K562 (cell line): ENCODE measurements around the gene PRR7. TPM values are rescaled to one million over a fixed set of nuclear protein-coding genes. Genes with fewer than 3 reads are reported as not detected.

Source experiments
- ARID3A ChIP-seq: IDR thresholded peaks from 2 replicates; pipeline ENCODE4 v1.6.1; 2012; ENCODE audit warnings: low read depth, low read length, improper control_type of control experiment, borderline replicate concordance
- ARID3B ChIP-seq: fragments of 250-450 bp; sonication (Bioruptor Pico); IDR thresholded peaks from 2 replicates; pipeline ENCODE4 v1.4.0; 2020; ENCODE audit warnings: borderline replicate concordance
- BMI1 ChIP-seq: fragments of 150-350 bp; IDR thresholded peaks from 2 replicates; pipeline ENCODE4 v1.6.1; 2014; ENCODE audit warnings: low read length
- CAMTA2 ChIP-seq: fragments of 250-450 bp; sonication (Bioruptor Pico); conservative IDR thresholded peaks from 2 replicates; pipeline ENCODE4 v1.5.1; 2022
- FOXA3 ChIP-seq, 2 experiments: fragments of 450-650 bp in 1 of 2; sonication (generic) in 1 of 2; formaldehyde crosslinking; IDR thresholded peaks in 1 of 2; conservative IDR thresholded peaks in 1 of 2; 2 replicates each; pipeline versions ENCODE4 v1.4.0 to v1.8.0; 2020 to 2022; ENCODE audit warnings: mild to moderate bottlenecking in 2 of 2, missing genetic modification reagents in 1 of 2
- GTF2A2 ChIP-seq: IDR thresholded peaks from 2 replicates; pipeline ENCODE4 v1.6.1; 2016; ENCODE audit warnings: mild to moderate bottlenecking, missing genetic modification characterization, missing compliant biosample characterization
- HDAC1 ChIP-seq, 2 experiments: fragments of 450-650 bp; IDR thresholded peaks; 2 replicates each; pipeline ENCODE4 v1.6.1; 2016 to 2017; ENCODE audit warnings: inconsistent platforms in 1 of 2, mild to moderate bottlenecking in 1 of 2, moderate library complexity in 1 of 2
- IRF2 ChIP-seq: sonication (generic); formaldehyde crosslinking; IDR thresholded peaks from 2 replicates; pipeline ENCODE4 v1.8.1; 2022; ENCODE audit warnings: mild to moderate bottlenecking, missing genetic modification reagents
- KDM5B ChIP-seq: fragments of 200-600 bp; sonication (generic); IDR thresholded peaks from 2 replicates; pipeline ENCODE4 v1.6.1; 2012; ENCODE audit warnings: low read depth, mild to moderate bottlenecking, moderate library complexity, low read length, control low read depth, inconsistent platforms; ENCODE audit not compliant: insufficient replicate concordance
- MITF ChIP-seq: IDR thresholded peaks from 2 replicates; pipeline ENCODE4 v1.6.1; 2014; ENCODE audit warnings: antibody characterized with exemption
- MXI1 ChIP-seq: IDR thresholded peaks from 2 replicates; pipeline ENCODE4 v1.6.1; 2011; ENCODE audit warnings: low read depth, mild to moderate bottlenecking, improper control_type of control experiment, low read length
- NCOA4 ChIP-seq: fragments of 450-650 bp; IDR thresholded peaks from 2 replicates; pipeline ENCODE4 v1.6.1; 2018; ENCODE audit warnings: mild to moderate bottlenecking; ENCODE audit not compliant: partially characterized antibody
- PHF8 ChIP-seq: fragments of 200-600 bp; sonication (generic); IDR thresholded peaks from 2 replicates; pipeline ENCODE4 v1.6.1; 2012; ENCODE audit warnings: mixed run types, mild to moderate bottlenecking, inconsistent platforms, low read length, moderate library complexity, borderline replicate concordance
- PYGO2 ChIP-seq: fragments of 450-650 bp; IDR thresholded peaks from 2 replicates; pipeline ENCODE4 v1.6.1; 2016; ENCODE audit warnings: mild to moderate bottlenecking, missing genetic modification characterization, moderate library complexity, missing compliant biosample characterization
- SMARCA4 ChIP-seq: fragments of 450-650 bp; IDR thresholded peaks from 2 replicates; pipeline ENCODE4 v1.6.1; 2016
- SRSF3 ChIP-seq: fragments of 200-400 bp; formaldehyde crosslinking; IDR thresholded peaks from 2 replicates; pipeline ENCODE4 v1.6.1; 2016; ENCODE audit warnings: mild to moderate bottlenecking, low read length, moderate library complexity; ENCODE audit not compliant: insufficient read depth
- TAL1 ChIP-seq: fragments of 450-650 bp; IDR thresholded peaks from 2 replicates; pipeline ENCODE4 v1.6.1; 2016; ENCODE audit warnings: mild to moderate bottlenecking
- TRIM28 ChIP-seq: fragments of 450-650 bp; IDR thresholded peaks from 2 replicates; pipeline ENCODE4 v1.6.1; 2017
- polyA plus RNA-seq, 8 experiments: library from polyadenylated mRNA; depleted of rRNA in 4 of 8; stranded (reverse) in 5 of 8; unstranded in 3 of 8; fragments of >200 nt; fragmentation: Nextera tagmentation in 2 of 8; fragmentation: Illumina TruSeq in 1 of 8; extraction: Ambion mirVana in 2 of 8; extraction: Trizol in 1 of 8; gene quantifications; 2 replicates each; pipeline versions ENCODE4 v1.2.1 to v1.2.3, GENCODE V29; 2011 to 2014; ENCODE audit warnings: inconsistent platforms in 1 of 8, missing spikeins in 1 of 8
- total RNA-seq, 7 experiments: library from RNA; depleted of rRNA in 6 of 7; stranded (reverse); fragments of >200 nt in 6 of 7; fragmentation: Illumina TruSeq in 2 of 7; extraction: Trizol in 2 of 7; gene quantifications; 2 replicates each; pipeline versions ENCODE4 v1.2.1 to v1.2.3, GENCODE V29; 2011 to 2021; ENCODE audit warnings: low replicate concordance in 1 of 7
- TF ChIP-seq, protein P1 (sequence below): fragments of 250-450 bp; sonication (Bioruptor Pico); IDR thresholded peaks from 2 replicates; pipeline ENCODE4 v1.5.0; 2021
- TF ChIP-seq, protein P2 (sequence below): sonication (generic); formaldehyde crosslinking; IDR thresholded peaks from 2 replicates; pipeline ENCODE4 v1.8.0; 2022; ENCODE audit warnings: mild to moderate bottlenecking, low read depth, missing genetic modification reagents

Gene PRR7
- total and polyA plus RNA-seq, 9 of the 15 experiments (the other 6 are each of a cell fraction or from before 2014, with no cell fraction given): 0.80 to 11.3 (median 10.4) TPM; not detected in 4

GRCh38 chr5:177478711-177479646 is 32.4 kb downstream of the PRR7 start (continued):
- TF ChIP-seq TRIM28 (no peak), SMARCA4 (0 out of 2 replicates have a peak, but pooled peaks have one; percentile 15), CAMTA2 (CRISPR knock-in tag) (no peak), ARID3B (CRISPR knock-in tag) (no peak), SRSF3 (no peak), ARID3A (no peak), MXI1 (no peak), BMI1 (no peak), MITF (no peak), KDM5B (peak; percentile 4), PHF8 (no peak), HDAC1 (IDR thresholded peaks at IDR 0.05) (no peak), FOXA3 (CRISPR knock-in tag; conservative IDR thresholded peaks at IDR 0.05 in 1 of 2, IDR thresholded peaks at IDR 0.05 in 1 of 2) (no peak), PYGO2 (tag) (no peak), GTF2A2 (tag) (peak; percentile 24; the same call in 1 of the 2 replicates), IRF2 (no peak), NCOA4 (no peak), TAL1 (no peak)
- TF ChIP-seq, protein P1, sequence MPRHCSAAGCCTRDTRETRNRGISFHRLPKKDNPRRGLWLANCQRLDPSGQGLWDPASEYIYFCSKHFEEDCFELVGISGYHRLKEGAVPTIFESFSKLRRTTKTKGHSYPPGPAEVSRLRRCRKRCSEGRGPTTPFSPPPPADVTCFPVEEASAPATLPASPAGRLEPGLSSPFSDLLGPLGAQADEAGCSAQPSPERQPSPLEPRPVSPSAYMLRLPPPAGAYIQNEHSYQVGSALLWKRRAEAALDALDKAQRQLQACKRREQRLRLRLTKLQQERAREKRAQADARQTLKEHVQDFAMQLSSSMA (CRISPR knock-in tag): no peak
- TF ChIP-seq, protein P2, sequence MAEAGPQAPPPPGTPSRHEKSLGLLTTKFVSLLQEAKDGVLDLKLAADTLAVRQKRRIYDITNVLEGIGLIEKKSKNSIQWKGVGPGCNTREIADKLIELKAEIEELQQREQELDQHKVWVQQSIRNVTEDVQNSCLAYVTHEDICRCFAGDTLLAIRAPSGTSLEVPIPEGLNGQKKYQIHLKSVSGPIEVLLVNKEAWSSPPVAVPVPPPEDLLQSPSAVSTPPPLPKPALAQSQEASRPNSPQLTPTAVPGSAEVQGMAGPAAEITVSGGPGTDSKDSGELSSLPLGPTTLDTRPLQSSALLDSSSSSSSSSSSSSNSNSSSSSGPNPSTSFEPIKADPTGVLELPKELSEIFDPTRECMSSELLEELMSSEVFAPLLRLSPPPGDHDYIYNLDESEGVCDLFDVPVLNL (CRISPR knock-in tag): no peak
